ENCODE results near the gene SYT13. TPM values are rescaled to one million over a fixed set of nuclear protein-coding genes. Genes with fewer than 3 reads are reported as not detected.

The SYT13 gene
- total and polyA plus RNA-seq, 2 of the 4 experiments (the other 2 are of a cell fraction) = not detected

DNA sequence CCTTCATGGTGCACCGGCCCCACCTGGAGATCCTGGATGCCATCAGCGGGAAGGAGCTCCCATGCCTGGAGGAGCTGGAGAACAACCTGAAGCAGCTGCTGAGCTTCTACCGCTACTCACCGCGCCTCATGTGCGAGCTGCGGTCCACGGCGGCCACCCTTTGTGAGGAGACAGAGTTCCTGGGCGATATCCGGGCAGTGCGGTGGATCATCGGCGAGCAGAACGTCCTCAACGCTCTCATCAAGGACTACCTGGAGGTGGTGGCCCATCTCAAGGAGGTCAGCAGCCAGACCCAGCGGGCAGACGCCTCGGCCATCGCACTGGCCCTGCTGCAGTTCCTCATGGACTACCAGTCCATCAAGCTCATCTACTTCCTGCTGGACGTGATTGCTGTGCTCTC, 59.2 kb downstream of the SYT13 start:
- H2BK120ac ChIP-seq (ENCODE audit: low read depth, low read length) = no peak overlapping the region
- no peak overlapping the region for H2AK9ac ChIP-seq (replicated peaks; ENCODE audit: low read depth, low read length, poor library complexity)
- peaks cover 11% of the 10 kb centered on the region for H3K36me3 ChIP-seq (ENCODE audit: control insufficient read depth, insufficient read depth, low read length)
- no peak overlapping the region for H4K8ac ChIP-seq (ENCODE audit: low read depth in 2 of 2, low read length in 2 of 2)
- H2BK20ac ChIP-seq (ENCODE audit: low read depth, low read length) = no peak overlapping the region
- no peak overlapping the region for H2BK15ac ChIP-seq (ENCODE audit: low read depth, low read length)
- no peak overlapping the region for H3K4ac ChIP-seq (ENCODE audit: low read depth, low read length)
- intact Hi-C loops (cut with micrococcal nuclease) = no loop called here
- no peak for DNase-seq
- no peak overlapping the region for H3K9ac ChIP-seq (ENCODE audit: low read depth, low read length)
- no peaks in the 10 kb centered on the region for H4K20me1 ChIP-seq (ENCODE audit: insufficient read depth, low read length)
- no TSS peak for BruUV-seq (replicated peaks)
- ATAC-seq (ENCODE audit: low read depth) = no peak
- in situ Hi-C loops (cut with MboI; ENCODE audit: low sequenced_read_pairs) = no loop called here
- H4K5ac ChIP-seq (ENCODE audit: low read depth, low read length) = no peak overlapping the region
- ChIA-PET POLR2A (ENCODE audit: unreplicated experiment) (no interaction called here), CTCF (no interaction called here)
- no peaks in the 10 kb centered on the region for H3K4me1 ChIP-seq (ENCODE audit: control insufficient read depth, insufficient read depth, low read length)
- no peak overlapping the region for H3K27ac ChIP-seq (ENCODE audit: insufficient read depth, low read length)
- H2AK5ac ChIP-seq (ENCODE audit: low read depth, low read length) = no peak overlapping the region
- WGBS, 2 experiments (ENCODE audit: extremely low coverage in 2 of 2, insufficient read length in 1 of 2) = 98% methylated on average over 10 of the region's 21 CpGs; no CpG with 5 or more reads in 1 of the 2 experiments
- H3K27me3 ChIP-seq (ENCODE audit: control insufficient read depth, insufficient read depth, low read length) = no peaks in the 10 kb centered on the region
- no peaks in the 10 kb centered on the region for H3K9me1 ChIP-seq (ENCODE audit: insufficient read depth, low read length)
- no peak overlapping the region for H3K14ac ChIP-seq (replicated peaks; ENCODE audit: low read depth, low read length)
- H3K9me3 ChIP-seq (ENCODE audit: control insufficient read depth, insufficient read depth, low read length) = no peaks in the 10 kb centered on the region
- TF ChIP-seq RAD21 (IDR thresholded peaks at IDR 0.05; ENCODE audit: low read length) (no peak), MAFK (IDR thresholded peaks at IDR 0.05; ENCODE audit: low read depth, low read length) (no peak), NFE2L2 (IDR thresholded peaks at IDR 0.05; ENCODE audit: low read depth, low read length) (no peak), CHD1 (IDR thresholded peaks at IDR 0.05; ENCODE audit: low read depth, low read length) (no peak), RCOR1 (IDR thresholded peaks at IDR 0.05; ENCODE audit: insufficient replicate concordance, low read length) (no peak), SMC3 (IDR thresholded peaks at IDR 0.05; ENCODE audit: low read depth, low read length) (no peak), CEBPB (IDR thresholded peaks at IDR 0.05; ENCODE audit: low read depth, low read length) (no peak), MXI1 (IDR thresholded peaks at IDR 0.05; ENCODE audit: borderline replicate concordance, low read depth, low read length) (no peak), MAZ (IDR thresholded peaks at IDR 0.05; ENCODE audit: borderline replicate concordance, low read depth, low read length) (no peak), ELK1 (IDR thresholded peaks at IDR 0.05; ENCODE audit: borderline replicate concordance, low read depth, low read length) (no peak), POLR2A (IDR thresholded peaks at IDR 0.05; ENCODE audit: low read depth, low read length) (no peak), FOS (IDR thresholded peaks at IDR 0.05; ENCODE audit: low read depth, low read length) (no peak), USF2 (IDR thresholded peaks at IDR 0.05; ENCODE audit: low read depth, low read length) (no peak), BHLHE40 (IDR thresholded peaks at IDR 0.05; ENCODE audit: low read depth, low read length) (no peak), RFX5 (IDR thresholded peaks at IDR 0.05; ENCODE audit: low read depth, low read length) (no peak)
- TF ChIP-seq, protein P1, sequence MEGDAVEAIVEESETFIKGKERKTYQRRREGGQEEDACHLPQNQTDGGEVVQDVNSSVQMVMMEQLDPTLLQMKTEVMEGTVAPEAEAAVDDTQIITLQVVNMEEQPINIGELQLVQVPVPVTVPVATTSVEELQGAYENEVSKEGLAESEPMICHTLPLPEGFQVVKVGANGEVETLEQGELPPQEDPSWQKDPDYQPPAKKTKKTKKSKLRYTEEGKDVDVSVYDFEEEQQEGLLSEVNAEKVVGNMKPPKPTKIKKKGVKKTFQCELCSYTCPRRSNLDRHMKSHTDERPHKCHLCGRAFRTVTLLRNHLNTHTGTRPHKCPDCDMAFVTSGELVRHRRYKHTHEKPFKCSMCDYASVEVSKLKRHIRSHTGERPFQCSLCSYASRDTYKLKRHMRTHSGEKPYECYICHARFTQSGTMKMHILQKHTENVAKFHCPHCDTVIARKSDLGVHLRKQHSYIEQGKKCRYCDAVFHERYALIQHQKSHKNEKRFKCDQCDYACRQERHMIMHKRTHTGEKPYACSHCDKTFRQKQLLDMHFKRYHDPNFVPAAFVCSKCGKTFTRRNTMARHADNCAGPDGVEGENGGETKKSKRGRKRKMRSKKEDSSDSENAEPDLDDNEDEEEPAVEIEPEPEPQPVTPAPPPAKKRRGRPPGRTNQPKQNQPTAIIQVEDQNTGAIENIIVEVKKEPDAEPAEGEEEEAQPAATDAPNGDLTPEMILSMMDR (conservative IDR thresholded peaks at IDR 0.05; ENCODE audit: low read depth, low read length) = no peak
- dilution Hi-C loops (cut with HindIII; ENCODE audit: low sequenced_read_pairs, unreplicated experiment) = no loop called here
- no peak overlapping the region for H4K91ac ChIP-seq (ENCODE audit: insufficient read depth, low read depth, low read length)
- H3K79me1 ChIP-seq (ENCODE audit: low read depth in 1 of 2, low read length in 2 of 2) = no peaks in the 10 kb centered on the region
- H3K4me2 ChIP-seq (ENCODE audit: low read depth, low read length) = no peak overlapping the region
- H2AFZ ChIP-seq (replicated peaks; ENCODE audit: low read length, poor library complexity) = no peak overlapping the region
- H3K23ac ChIP-seq (ENCODE audit: low read depth, low read length) = no peak overlapping the region
- no peak overlapping the region for H2BK5ac ChIP-seq (ENCODE audit: low read depth, low read length, poor library complexity, severe bottlenecking)
- no peak overlapping the region for H3K56ac ChIP-seq (ENCODE audit: extremely low read depth, insufficient read depth, low read length)
- H3K18ac ChIP-seq (ENCODE audit: low read depth, low read length) = no peak overlapping the region
- H3K4me3 ChIP-seq (ENCODE audit: insufficient read depth, low read depth, low read length) = no peak overlapping the region
